GM12801 (cell line): ENCODE results near the gene THEM5.

Source experiments
- TF ChIP-seq, protein P1 (sequence below): IDR thresholded peaks from one replicate; pipeline ENCODE4 v1.5.1; 2011; ENCODE audit warnings: control low read depth; ENCODE audit not compliant: insufficient read length; ENCODE audit errors: extremely low read depth

Gene THEM5

GRCh38 chr1:151833172-151833900 lies 20.2 kb downstream of the THEM5 start:
- TF ChIP-seq, protein P1, sequence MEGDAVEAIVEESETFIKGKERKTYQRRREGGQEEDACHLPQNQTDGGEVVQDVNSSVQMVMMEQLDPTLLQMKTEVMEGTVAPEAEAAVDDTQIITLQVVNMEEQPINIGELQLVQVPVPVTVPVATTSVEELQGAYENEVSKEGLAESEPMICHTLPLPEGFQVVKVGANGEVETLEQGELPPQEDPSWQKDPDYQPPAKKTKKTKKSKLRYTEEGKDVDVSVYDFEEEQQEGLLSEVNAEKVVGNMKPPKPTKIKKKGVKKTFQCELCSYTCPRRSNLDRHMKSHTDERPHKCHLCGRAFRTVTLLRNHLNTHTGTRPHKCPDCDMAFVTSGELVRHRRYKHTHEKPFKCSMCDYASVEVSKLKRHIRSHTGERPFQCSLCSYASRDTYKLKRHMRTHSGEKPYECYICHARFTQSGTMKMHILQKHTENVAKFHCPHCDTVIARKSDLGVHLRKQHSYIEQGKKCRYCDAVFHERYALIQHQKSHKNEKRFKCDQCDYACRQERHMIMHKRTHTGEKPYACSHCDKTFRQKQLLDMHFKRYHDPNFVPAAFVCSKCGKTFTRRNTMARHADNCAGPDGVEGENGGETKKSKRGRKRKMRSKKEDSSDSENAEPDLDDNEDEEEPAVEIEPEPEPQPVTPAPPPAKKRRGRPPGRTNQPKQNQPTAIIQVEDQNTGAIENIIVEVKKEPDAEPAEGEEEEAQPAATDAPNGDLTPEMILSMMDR: no peak

DNA sequence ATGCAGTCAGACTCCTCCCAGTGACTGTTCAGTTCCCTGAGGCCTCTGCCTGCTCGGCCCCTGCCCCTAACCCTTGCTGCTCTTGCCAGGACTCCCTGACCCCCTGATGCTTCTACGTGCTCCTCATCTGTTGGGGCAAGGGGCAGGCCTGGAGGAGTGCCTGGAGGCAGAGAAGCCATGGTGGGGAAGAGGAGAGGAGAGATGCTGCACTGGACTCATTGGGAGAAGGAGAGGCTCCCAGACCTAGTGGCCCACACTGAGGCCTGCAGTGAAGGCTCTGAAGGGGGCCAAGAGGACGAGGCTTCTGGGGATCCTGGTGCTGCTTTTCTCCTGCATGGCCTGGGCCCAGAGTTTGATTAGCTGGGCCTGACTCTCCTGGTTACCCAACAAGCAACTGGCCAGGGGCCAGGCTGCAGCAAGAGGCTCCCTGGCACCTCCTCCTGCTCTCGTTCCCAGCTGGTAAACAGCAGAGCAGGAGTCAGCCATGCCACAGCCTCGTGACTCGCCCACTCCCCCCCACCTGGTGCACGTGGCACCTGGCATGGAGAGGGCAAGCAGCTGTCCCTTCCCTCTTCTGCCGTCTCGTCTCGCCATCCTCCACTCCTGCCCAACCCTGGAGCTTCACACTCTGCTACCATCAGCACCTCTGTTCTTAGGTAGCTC lies 21.1 kb downstream of the THEM5 start:
- TF ChIP-seq, protein P1: no peak

GRCh38 chr1:151831605-151832004 lies 21.9 kb downstream of the THEM5 start, which contains the start of gene RORC:
Gene RORC, minus strand, starts transcription at chr1:151831802. Its CDS starts 38 bp downstream, at chr1:151831764.
- TF ChIP-seq, protein P1: no peak

GRCh38 chr1:151831256-151831591 lies 22.3 kb downstream of the THEM5 start:
- TF ChIP-seq, protein P1: no peak

- TF ChIP-seq, protein P1: no peak
Measured at GRCh38 chr1:151830055-151830454, 23.5 kb downstream of the THEM5 start.

- TF ChIP-seq, protein P1: no peak
Measured at GRCh38 chr1:151829352-151830046, 24.0 kb downstream of the THEM5 start.

GRCh38 chr1:151828921-151829320 lies 24.6 kb downstream of the THEM5 start:
- TF ChIP-seq, protein P1: no peak
